ENCODE results near the gene NEB. TPM values are rescaled to one million over a fixed set of nuclear protein-coding genes. Genes with fewer than 3 reads are reported as not detected.

The NEB gene
- total RNA-seq, 3 donors from 2014 or later (not counting 1 experiment from before 2014, with no cell fraction given): 5.0 to 5.7 (median 5.4) TPM

- DNase-seq (no peak), ATAC-seq (no peak)
- H3K4me1 ChIP-seq (ENCODE audit: control insufficient read depth, insufficient read depth, low read length): no peaks in the 10 kb centered on the region
- H3K4me3 ChIP-seq (ENCODE audit: low read length): no peak overlapping the region
- no peaks in the 10 kb centered on the region for H3K36me3 Mint-ChIP-seq
- H3K36me3 ChIP-seq (ENCODE audit: control insufficient read depth, insufficient read depth, low read length): no peaks in the 10 kb centered on the region
- WGBS (ENCODE audit: insufficient coverage): 87% methylated on average over 4 of the region's 4 CpGs
- peaks cover 0 to 5% of the 10 kb centered on the region in 2 donors for H3K27me3 Mint-ChIP-seq (ENCODE audit: low read depth in 2 of 2)
- no peaks in the 10 kb centered on the region for H3K9me3 ChIP-seq (ENCODE audit: control insufficient read depth, insufficient read depth, low read length)
- peaks cover 0 to 5% of the 10 kb centered on the region in 2 donors for H3K4me1 Mint-ChIP-seq
- intact Hi-C loops (cut with micrococcal nuclease): no loop called here
- H3K27ac Mint-ChIP-seq: no peak overlapping the region
- H3K27me3 ChIP-seq (ENCODE audit: control insufficient read depth, insufficient read depth, low read length): no peaks in the 10 kb centered on the region
- H3K27ac ChIP-seq (ENCODE audit: low read length): no peak overlapping the region
- no peak for TF ChIP-seq CTCF (IDR thresholded peaks at IDR 0.05)
- H3K4me3 Mint-ChIP-seq: no peak overlapping the region
- peaks cover 0 to 3% of the 10 kb centered on the region in 2 donors for H3K9me3 Mint-ChIP-seq
These were observed 15.5 kb downstream of the NEB start for GRCh38 chr2:151718796-151719195.

GRCh38 chr2:151718247-151718646, 16.0 kb downstream of the NEB start:
- no peak for TF ChIP-seq CTCF (IDR thresholded peaks at IDR 0.05)
- H3K27ac ChIP-seq (ENCODE audit: low read length): no peak overlapping the region
- H3K27me3 ChIP-seq (ENCODE audit: control insufficient read depth, insufficient read depth, low read length): no peaks in the 10 kb centered on the region
- no peak for ATAC-seq
- intact Hi-C loops (cut with micrococcal nuclease): no loop called here
- Mint-ChIP-seq H3K36me3 (no peaks in the 10 kb centered on the region), H3K9me3 (peaks cover 0 to 3% of the 10 kb centered on the region in 2 donors), H3K27me3 (ENCODE audit: low read depth in 2 of 2) (peaks cover 0 to 5% of the 10 kb centered on the region in 2 donors), H3K27ac (no peak overlapping the region), H3K4me3 (no peak overlapping the region), H3K4me1 (peaks cover 0 to 5% of the 10 kb centered on the region in 2 donors)
- no peaks in the 10 kb centered on the region for H3K9me3 ChIP-seq (ENCODE audit: control insufficient read depth, insufficient read depth, low read length)
- no peaks in the 10 kb centered on the region for H3K36me3 ChIP-seq (ENCODE audit: control insufficient read depth, insufficient read depth, low read length)
- no peak for DNase-seq
- 90% methylated on average over 2 of the region's 2 CpGs for WGBS (ENCODE audit: insufficient coverage)
- no peak overlapping the region for H3K4me3 ChIP-seq (ENCODE audit: low read length)
- no peaks in the 10 kb centered on the region for H3K4me1 ChIP-seq (ENCODE audit: control insufficient read depth, insufficient read depth, low read length)

- Mint-ChIP-seq H3K27me3 (ENCODE audit: low read depth in 2 of 2) (peaks cover 0 to 5% of the 10 kb centered on the region in 2 donors), H3K27ac (no peak overlapping the region), H3K36me3 (no peaks in the 10 kb centered on the region), H3K9me3 (peaks cover 0 to 3% of the 10 kb centered on the region in 2 donors), H3K4me3 (no peak overlapping the region), H3K4me1 (peaks cover 0 to 5% of the 10 kb centered on the region in 2 donors)
- Histone ChIP-seq H3K4me1 (ENCODE audit: control insufficient read depth, insufficient read depth, low read length) (no peaks in the 10 kb centered on the region), H3K4me3 (ENCODE audit: low read length) (no peak overlapping the region), H3K9me3 (ENCODE audit: control insufficient read depth, insufficient read depth, low read length) (no peaks in the 10 kb centered on the region), H3K36me3 (ENCODE audit: control insufficient read depth, insufficient read depth, low read length) (no peaks in the 10 kb centered on the region), H3K27me3 (ENCODE audit: control insufficient read depth, insufficient read depth, low read length) (no peaks in the 10 kb centered on the region), H3K27ac (ENCODE audit: low read length) (no peak overlapping the region)
- no peak for DNase-seq
- no peak for ATAC-seq
- intact Hi-C loops (cut with micrococcal nuclease): no loop called here
- TF ChIP-seq CTCF (IDR thresholded peaks at IDR 0.05): no peak
- 100% methylated on average over 2 of the region's 2 CpGs for WGBS (ENCODE audit: insufficient coverage)
These were observed 17.6 kb downstream of the NEB start for GRCh38 chr2:151716721-151717120.

GRCh38 chr2:151713291-151713903, 20.9 kb downstream of the NEB start:
- no peak for DNase-seq
- intact Hi-C loops (cut with micrococcal nuclease): no loop called here
- ATAC-seq: no peak

More at GRCh38 chr2:151713291-151713903, 20.9 kb downstream of the NEB start:
- Histone ChIP-seq H3K4me1 (ENCODE audit: control insufficient read depth, insufficient read depth, low read length) (no peaks in the 10 kb centered on the region), H3K27ac (ENCODE audit: low read length) (no peak overlapping the region), H3K36me3 (ENCODE audit: control insufficient read depth, insufficient read depth, low read length) (no peaks in the 10 kb centered on the region), H3K4me3 (ENCODE audit: low read length) (no peak overlapping the region), H3K9me3 (ENCODE audit: control insufficient read depth, insufficient read depth, low read length) (no peaks in the 10 kb centered on the region), H3K27me3 (ENCODE audit: control insufficient read depth, insufficient read depth, low read length) (no peaks in the 10 kb centered on the region)
- 100% methylated on average over 2 of the region's 2 CpGs for WGBS (ENCODE audit: insufficient coverage)
- Mint-ChIP-seq H3K36me3 (no peaks in the 10 kb centered on the region), H3K4me1 (no peaks in the 10 kb centered on the region), H3K27ac (no peak overlapping the region), H3K9me3 (no peaks in the 10 kb centered on the region), H3K27me3 (ENCODE audit: low read depth in 2 of 2) (no peaks in the 10 kb centered on the region), H3K4me3 (no peak overlapping the region)
- no peak for TF ChIP-seq CTCF (IDR thresholded peaks at IDR 0.05)
